ENCODE measurements around the gene ARHGAP28.

Gene ARHGAP28

GRCh38 chr18:6755107-6755506, 25.6 kb downstream of the ARHGAP28 start:
- H3K27me3 ChIP-seq, result no peaks in the 10 kb centered on the region
- TF ChIP-seq CTCF (IDR thresholded peaks at IDR 0.05), result no peak

GRCh38 chr18:6757931-6758330, 28.4 kb downstream of the ARHGAP28 start:
- H3K36me3 ChIP-seq, result no peaks in the 10 kb centered on the region
- no peak for TF ChIP-seq CTCF (IDR thresholded peaks at IDR 0.05)
- H3K9me3 ChIP-seq, result no peaks in the 10 kb centered on the region
- no peaks in the 10 kb centered on the region for H3K4me1 ChIP-seq (ENCODE audit: control insufficient read depth in 1 of 2, insufficient read depth in 1 of 2, low read depth in 1 of 2, low read length in 1 of 2)
- H3K4me3 ChIP-seq (ENCODE audit: low read depth in 1 of 2, low read length in 1 of 2), result no peak overlapping the region
- H3K27me3 ChIP-seq, result no peaks in the 10 kb centered on the region
- no peak overlapping the region for H3K27ac ChIP-seq

More at GRCh38 chr18:6755107-6755506, 25.6 kb downstream of the ARHGAP28 start:
- H3K36me3 ChIP-seq, result no peaks in the 10 kb centered on the region
- no peak overlapping the region for H3K4me3 ChIP-seq (ENCODE audit: low read depth in 1 of 2, low read length in 1 of 2)
- H3K4me1 ChIP-seq (ENCODE audit: control insufficient read depth in 1 of 2, insufficient read depth in 1 of 2, low read depth in 1 of 2, low read length in 1 of 2), result no peaks in the 10 kb centered on the region
- no peak overlapping the region for H3K27ac ChIP-seq
- H3K9me3 ChIP-seq, result no peaks in the 10 kb centered on the region

GRCh38 chr18:6759579-6759978, 30.1 kb downstream of the ARHGAP28 start:
- Histone ChIP-seq H3K4me1 (ENCODE audit: control insufficient read depth in 1 of 2, insufficient read depth in 1 of 2, low read depth in 1 of 2, low read length in 1 of 2) (no peaks in the 10 kb centered on the region), H3K27me3 (no peaks in the 10 kb centered on the region), H3K9me3 (no peaks in the 10 kb centered on the region), H3K36me3 (no peaks in the 10 kb centered on the region), H3K4me3 (ENCODE audit: low read depth in 1 of 2, low read length in 1 of 2) (no peak overlapping the region), H3K27ac (no peak overlapping the region)
- no peak for TF ChIP-seq CTCF (IDR thresholded peaks at IDR 0.05)

DNA sequence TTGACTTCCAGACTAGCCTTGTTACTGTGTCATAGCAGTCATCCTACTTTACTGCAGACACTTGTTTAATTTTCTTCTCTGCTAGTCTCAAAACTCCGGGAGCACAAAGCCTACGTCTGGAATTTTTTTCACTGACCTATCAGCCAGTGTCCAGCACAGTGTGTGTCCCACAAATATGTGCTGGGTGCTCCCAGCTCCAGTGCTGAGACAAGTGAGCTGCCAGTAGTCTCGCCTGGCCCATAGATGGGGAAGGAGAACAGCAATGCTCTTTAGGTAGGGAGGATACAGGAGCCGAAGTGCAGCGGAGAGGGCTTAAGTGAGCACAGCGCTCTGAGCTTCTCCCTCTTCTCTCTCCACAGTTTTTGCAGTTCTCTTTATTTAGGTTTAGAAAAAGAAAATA, 34.0 kb downstream of the ARHGAP28 start:
- H3K4me3 ChIP-seq (ENCODE audit: low read depth in 1 of 2, low read length in 1 of 2), result no peak overlapping the region
- no peaks in the 10 kb centered on the region for H3K4me1 ChIP-seq (ENCODE audit: control insufficient read depth in 1 of 2, insufficient read depth in 1 of 2, low read depth in 1 of 2, low read length in 1 of 2)
- TF ChIP-seq CTCF (IDR thresholded peaks at IDR 0.05), result no peak
- no peaks in the 10 kb centered on the region for H3K27me3 ChIP-seq
- no peaks in the 10 kb centered on the region for H3K36me3 ChIP-seq
- no peak overlapping the region for H3K27ac ChIP-seq
- no peaks in the 10 kb centered on the region for H3K9me3 ChIP-seq

- Histone ChIP-seq H3K9me3 (no peaks in the 10 kb centered on the region), H3K27ac (no peak overlapping the region), H3K27me3 (no peaks in the 10 kb centered on the region), H3K4me1 (ENCODE audit: control insufficient read depth in 1 of 2, insufficient read depth in 1 of 2, low read depth in 1 of 2, low read length in 1 of 2) (no peaks in the 10 kb centered on the region), H3K4me3 (ENCODE audit: low read depth in 1 of 2, low read length in 1 of 2) (no peak overlapping the region), H3K36me3 (no peaks in the 10 kb centered on the region)
- no peak for TF ChIP-seq CTCF (IDR thresholded peaks at IDR 0.05)
These were observed 34.9 kb downstream of the ARHGAP28 start for GRCh38 chr18:6764382-6764781.

DNA sequence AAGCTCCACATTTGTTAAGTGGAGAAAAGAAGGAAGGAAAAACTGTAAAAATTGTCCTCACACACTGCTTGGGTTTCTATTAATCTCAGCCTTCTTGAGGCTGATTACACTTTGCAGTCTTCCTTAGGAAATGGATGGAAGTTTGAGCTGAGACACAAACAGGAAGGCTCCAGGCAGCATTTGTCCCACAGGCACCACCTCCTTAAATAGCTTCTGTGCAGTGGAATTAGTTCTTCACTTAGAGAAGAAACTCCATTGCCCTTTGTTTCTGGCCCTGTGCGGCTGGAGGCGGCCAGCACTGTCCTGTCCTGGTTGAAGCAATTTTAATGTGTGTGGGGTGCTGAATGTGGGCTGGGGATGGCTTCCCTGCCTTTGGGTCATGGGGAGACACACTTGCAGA, 44.3 kb downstream of the ARHGAP28 start:
- H3K36me3 ChIP-seq, result no peaks in the 10 kb centered on the region
- H3K4me1 ChIP-seq (ENCODE audit: control insufficient read depth in 1 of 2, insufficient read depth in 1 of 2, low read depth in 1 of 2, low read length in 1 of 2), result no peaks in the 10 kb centered on the region
- no peak for TF ChIP-seq CTCF (IDR thresholded peaks at IDR 0.05)
- H3K4me3 ChIP-seq (ENCODE audit: low read depth in 1 of 2, low read length in 1 of 2), result no peak overlapping the region
- no peaks in the 10 kb centered on the region for H3K9me3 ChIP-seq
- H3K27me3 ChIP-seq, result no peaks in the 10 kb centered on the region
- H3K27ac ChIP-seq, result no peak overlapping the region
